Tibial nerve (tissue), 4 donors: ENCODE data around the gene C19orf25.

ENCODE experiments used
- CTCF ChIP-seq, 5 experiments: fragments of 200-600 bp in 3 of 5; fragments of 450-650 bp in 2 of 5; sonication (generic) in 3 of 5; IDR thresholded peaks; one replicate each; pipeline ENCODE4 v1.5.1; 2016 to 2019; ENCODE audit warnings: antibody characterized with exemption in 5 of 5, mild to moderate bottlenecking in 3 of 5, moderate library complexity in 2 of 5
- EP300 ChIP-seq, 2 donors: sonication (generic); formaldehyde crosslinking; IDR thresholded peaks; one replicate each; pipeline ENCODE4 v1.6.1; 2017; ENCODE audit warnings: antibody characterized with exemption in 2 of 2, mild to moderate bottlenecking in 1 of 2

DNA sequence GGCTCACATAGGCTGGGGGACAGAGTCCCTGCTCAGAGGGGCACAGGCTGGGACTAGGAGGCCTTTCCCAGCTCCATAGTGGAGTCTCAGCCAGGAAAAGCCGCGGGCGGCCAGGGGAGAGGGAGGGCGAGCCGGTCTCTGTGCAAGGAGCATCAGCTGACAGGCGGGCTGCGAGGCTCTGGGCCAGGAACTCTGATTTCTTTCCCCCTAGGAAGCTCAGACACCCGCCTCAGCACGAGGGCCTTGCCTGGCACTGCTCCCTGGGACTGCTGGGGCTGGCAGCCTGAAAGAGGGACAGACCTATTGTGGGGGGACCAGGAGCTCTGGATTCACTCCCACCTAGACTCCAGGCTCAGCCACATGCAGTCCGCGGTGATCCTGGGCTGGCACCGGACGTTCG is 42.6 kb upstream of the C19orf25 start:
- TF ChIP-seq CTCF (IDR thresholded peaks at IDR 0.05) (no peak), EP300 (IDR thresholded peaks at IDR 0.05) (no peak)
